NCI-H1436 treated with DMSO at 0.1 percent for 48 hours (cell line): ENCODE data around the gene TMEM72.

Source experiments
- DNase-seq: peaks from one replicate; lab custom pipeline; 2025; lab: John Stamatoyannopoulos, UW

The TMEM72 gene

DNA sequence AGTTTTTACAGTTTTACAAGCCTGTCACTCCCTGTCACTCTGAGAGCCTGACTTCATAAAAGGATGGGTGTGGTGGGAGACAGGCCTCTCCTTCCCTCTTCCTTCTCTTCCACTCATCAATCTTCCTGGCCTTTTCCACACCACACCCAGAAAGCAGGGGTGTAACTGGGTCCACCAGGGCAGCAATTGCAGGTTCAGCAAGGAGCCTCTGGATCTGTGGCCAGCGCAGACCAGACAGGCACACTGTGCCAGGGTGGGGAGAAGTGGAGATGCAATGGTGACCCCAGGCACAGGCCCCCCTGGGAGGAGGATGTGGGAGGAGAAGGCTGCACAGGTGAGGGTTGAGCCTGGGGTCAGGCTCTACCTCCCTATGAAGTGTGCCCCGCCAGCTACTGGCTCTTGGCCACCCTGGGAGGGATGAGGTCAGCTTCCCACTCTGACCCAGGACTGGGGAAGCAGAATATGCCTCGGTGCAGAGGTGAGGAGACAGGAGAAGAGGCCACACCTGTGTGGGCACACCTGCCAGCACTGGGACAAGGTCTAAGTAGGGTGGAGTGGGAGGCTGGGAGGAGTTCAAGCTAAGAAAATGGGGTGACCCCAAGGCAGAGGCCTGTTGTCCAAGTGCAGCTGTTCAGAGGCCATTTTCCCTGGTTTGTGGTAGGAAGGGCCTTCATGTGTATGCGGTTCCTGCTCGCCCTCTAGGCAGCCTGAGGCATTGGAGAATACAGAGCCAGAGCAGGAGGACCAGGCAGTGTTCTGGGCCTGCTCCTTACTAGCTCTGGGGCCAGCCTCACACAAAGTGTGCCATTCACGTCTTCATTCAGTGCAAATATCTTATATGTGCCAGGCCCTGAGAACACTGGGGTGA, 20.2 kb upstream of the TMEM72 start:
- no peak for DNase-seq

DNA sequence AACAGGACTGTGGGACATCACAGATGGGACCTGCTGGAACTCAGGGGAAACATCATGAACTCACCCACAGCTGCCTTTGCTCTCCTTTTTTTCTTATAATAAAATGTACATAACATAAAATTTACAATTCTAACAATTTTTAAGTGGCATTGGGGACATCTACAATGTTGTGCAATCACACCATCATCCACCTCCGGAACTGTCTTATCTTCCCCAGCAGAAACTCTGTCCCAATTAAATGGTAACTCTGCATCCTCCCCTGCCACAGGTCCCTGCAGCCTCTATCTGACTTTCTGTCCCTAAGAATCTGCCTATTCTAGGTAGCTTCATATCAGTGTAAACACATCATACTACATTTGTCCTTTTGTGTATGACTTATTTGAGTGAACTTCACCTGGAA, 19.4 kb upstream of the TMEM72 start:
- no peak for DNase-seq

DNA sequence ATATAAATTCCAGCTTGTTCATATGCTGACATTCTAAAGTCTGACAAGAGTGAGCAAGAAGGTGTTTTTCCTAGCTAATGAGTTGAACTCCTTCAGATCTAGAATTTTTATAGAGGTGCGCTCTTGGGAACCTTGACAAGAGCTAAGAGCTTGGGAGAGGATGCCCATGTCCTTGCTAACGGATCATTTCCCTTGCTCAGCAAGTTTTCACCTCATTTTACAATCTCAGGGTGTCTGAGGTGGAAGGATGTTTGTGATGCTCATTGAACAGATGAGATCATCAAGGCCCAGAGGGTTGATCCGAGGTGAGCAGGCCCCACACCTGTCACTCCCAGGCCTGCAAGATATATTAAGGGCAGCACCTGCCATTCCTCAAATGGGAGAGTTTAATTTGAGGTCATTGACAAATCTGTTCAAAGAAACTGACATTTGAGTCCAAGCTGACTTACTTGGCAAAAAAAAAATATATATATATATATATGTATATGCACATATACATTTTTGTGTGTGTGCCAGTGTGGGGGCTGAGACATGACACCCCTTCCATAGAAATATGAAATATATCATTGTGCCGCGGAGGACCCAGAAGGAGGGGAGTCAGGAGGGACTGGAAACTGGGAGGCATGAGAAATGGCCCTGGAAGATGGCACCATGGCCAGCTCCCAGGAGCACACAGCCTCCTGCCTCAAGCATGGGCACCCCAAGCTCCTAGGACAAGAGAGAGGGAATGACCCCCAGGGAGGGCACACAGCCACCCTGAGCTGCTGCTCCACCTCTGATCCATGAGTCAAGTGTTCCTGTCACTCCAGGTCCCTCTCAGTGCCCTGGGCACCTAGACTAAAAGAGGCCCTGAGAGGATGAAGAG, 17.3 kb upstream of the TMEM72 start:
- DNase-seq: no peak

DNA sequence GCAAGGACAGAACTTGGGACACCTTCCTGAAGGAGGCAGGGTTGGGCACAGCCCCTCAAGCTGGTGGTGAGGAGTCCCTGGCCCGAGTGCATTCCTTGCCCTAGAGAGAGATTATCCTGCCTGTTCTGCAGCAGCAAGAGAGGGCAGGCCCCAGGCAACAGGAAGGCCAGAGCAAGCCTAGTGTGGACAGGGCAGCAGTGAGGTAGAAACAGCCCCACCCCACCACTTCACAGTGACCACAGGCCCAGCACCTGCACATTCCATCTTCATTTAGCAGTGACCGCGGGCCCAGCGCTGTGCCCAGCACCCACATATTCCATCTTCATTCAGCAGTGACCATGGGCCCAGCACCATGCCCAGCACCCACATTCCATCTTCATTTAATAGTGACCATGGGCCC, 16.4 kb upstream of the TMEM72 start:
- DNase-seq: no peak

DNA sequence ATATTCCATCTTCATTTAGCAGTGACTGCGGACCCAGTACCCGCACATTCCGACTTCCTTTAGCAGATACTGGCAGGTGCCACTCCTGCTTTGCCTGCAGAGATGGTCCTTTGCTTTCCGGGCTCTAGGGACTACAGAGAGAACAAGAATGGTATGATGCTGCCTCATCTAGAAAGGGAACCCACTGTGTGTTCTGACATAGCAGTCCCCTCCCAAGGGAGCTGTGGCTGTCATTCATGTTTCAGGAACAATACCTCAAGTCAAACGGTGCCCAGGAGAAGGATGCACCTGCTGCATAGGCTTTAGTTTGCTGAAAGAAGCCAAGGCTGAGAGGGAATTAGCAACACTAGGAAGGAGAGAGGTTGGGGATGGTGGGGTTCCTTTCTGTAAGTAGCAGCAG, 15.9 kb upstream of the TMEM72 start:
- DNase-seq: peak; percentile 68

DNA sequence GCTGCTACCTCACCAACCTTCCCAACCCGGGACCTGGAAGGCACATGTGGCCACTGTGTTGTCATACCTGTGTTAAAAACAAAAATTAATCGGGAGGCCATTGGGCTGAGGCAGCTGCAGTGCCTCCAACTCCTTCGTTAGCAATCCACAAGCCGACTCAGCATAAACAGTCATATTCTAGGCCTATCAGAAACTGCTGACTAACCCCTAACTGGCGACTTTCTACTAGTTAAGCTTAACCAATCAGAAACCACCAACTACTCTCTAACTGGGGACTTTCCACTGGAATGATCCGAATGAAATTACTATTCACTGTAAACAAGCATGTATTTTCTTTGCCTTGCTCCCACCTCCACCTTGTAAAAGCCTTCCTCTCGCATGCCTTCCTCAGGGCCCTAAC, 14.1 kb upstream of the TMEM72 start:
- no peak for DNase-seq

DNA sequence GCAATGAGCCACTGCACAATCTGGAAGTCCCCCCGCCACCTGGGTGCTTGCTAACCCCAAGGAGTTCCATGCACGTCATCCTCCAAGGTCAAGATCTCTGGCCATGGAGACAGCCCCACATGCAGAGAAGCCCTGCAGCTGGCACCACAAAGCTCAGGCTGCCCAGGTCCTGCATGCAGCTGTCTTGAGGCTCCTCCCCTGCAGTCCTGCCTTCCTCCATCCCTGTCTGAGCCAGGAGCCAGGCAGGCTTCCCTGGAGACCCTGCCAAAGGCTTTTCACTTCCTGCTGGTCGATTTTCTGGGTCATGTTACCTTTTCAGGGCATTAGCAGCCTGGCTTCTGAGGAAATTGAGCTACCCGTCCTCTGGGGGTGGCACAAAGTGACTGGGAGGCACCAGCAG, 12.5 kb upstream of the TMEM72 start:
- peak; percentile 54 for DNase-seq

DNA sequence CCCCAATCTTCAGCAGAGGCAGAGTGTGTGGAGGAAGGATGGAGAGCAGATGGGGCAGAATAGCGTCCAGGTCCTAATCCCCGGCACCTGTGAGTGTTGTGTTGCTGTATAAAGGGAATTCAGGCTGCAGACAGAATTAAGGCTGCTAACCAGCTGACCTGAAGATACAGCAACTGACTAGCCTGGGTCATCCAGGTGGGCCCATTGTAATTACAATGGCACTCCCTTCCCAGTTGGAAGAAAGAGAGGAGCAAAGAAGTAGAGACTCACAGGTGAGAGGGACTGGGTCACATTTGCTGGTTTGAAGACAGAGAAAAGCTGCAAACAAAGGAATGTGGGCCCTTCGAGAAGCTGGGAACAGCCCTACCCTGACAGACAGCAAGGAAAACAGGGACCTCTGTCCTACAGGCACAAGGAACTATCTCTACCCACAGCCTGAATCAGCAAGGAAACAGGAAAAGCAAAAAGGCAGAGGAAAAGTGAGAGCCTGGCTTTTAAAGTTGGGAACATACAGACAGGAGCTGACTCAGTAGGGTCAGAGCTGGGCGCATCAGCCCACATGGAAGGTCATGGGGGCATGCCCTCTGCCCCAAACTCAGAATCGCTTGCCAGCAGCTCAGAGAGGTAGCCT, 11.6 kb upstream of the TMEM72 start:
- no peak for DNase-seq

DNA sequence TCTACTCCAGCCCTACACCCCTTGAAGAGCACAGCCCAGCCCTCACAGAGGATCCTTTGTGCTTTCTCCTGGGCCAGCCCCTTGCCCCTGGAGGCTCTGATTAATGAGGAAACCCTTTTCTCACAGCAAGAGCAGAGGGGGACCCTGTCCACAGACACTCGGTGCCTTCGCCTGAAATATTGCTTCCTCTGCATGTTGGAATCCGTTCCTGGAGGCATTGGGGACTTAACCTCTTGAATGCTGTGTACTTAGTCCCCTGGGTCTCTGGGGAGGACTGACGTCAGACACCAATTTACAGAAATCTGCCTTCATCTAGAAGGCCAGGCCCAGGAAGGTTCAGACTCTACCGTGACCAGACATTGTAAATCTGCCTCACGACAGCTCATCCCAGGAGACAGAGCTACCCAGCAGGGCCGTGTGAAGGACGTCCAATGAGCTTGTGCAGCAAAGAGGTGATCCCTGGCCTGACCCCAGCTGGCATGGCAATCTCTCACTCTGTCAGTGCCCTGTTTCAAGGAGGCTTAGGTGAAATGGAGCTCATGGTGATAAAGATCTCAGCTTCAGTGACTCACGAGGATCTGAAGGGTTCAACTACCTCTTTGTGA, 8.1 kb upstream of the TMEM72 start:
- DNase-seq: peak; percentile 78

DNA sequence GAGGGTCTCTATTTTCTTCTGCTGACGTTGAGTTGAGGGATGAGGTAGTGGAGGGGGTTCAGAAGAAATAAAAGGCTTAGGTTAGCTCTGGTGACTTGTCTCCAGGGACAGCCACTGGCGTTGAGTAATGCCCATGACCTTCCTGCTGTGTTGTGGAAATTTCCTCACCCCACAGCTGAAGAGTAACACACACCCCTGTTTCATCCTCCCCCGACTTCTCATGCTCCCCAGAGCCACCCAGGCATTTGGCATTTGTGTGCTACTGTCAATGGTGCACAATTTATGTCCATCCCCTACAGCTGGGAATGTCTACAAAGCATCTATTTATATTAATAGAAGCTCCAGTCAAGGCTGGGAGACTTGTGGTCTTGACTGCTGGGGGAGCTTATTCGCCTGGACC, 4.7 kb upstream of the TMEM72 start:
- DNase-seq: no peak

DNA sequence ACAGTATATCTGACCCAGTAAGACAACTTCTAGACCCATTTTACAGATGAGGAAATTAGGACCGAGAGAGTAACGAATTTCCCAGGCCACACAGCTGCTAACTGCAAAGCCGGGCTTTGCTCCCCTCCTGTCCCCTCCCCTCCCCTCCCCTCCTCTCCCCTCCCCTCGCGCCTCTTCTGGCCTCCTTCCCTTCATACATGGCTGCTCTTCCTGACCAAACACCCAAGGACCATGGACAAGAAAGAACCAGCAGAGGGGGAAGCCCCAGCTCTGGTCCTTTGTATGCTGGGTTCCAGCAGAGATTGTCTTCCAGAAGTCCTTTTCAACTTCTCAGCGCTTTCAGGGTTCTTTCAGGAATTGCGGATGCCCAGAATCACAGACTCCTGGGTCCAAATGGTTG, 3.6 kb upstream of the TMEM72 start:
- DNase-seq: no peak

DNA sequence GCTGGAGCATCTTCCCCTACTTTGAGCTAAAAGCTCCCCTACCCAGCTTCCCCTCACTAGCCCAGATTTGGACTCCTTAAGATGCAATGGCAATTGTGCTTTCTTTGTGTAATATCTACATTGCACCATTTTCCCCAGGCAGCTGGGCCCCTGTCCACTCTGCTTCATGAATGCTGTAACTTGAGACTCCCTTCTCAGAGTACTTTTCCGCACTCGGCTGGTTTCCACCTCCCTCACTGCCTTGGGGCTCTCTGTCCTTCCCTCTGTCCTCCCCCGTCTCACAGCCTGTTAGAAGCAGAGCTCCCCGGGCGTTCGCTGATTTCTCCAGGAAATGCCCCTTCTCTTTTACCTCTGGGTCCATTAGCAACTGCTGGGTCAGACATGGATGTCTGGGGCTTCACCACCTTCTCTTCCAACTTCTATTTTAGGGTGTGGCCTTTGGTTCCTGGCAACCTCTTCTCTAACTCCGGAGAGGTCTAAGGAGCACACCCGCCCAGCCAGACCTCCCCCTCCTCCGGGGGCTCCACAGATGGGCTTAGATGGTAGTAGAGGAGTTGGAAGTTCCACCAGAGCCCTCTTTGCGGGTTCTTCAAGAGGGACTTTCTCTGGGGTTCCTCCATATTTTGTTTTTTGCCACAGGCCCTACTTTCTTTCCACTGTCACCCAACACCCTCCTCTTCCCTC, 2.9 kb upstream of the TMEM72 start:
- DNase-seq: peak; percentile 22

DNA sequence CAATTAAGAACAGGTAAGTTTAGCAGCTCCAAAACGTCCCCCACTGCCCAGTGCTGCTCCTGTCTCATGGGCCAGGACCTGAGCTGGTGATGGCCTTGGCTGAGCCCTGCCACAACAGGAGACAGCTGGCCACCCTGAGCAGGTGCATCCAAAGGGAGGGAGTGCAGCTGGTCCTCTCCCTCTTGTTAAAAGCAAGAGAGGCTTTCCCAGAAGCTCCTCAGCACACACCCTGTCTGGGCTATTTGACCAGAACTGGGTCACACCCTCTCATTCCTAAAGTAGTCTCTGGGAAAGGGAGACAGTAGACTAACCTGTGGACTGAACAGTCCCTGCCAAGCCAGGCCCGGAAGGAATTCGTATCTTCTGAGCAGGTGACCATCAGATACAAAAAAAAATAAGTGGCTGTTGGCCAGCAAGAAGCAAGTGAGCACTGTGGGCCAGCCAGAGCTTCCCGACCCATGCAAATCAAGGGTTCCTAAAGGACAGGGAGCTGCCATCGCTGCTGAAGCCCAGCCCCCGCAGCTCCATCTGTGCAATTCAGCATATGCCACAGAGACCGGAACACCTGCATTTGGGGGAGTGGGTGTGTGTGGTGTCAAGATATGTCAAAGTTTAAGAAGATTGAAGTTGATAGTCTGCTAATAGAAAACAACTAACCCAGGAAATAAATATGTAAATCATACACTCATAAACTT, 2.1 kb upstream of the TMEM72 start:
- no peak for DNase-seq

DNA sequence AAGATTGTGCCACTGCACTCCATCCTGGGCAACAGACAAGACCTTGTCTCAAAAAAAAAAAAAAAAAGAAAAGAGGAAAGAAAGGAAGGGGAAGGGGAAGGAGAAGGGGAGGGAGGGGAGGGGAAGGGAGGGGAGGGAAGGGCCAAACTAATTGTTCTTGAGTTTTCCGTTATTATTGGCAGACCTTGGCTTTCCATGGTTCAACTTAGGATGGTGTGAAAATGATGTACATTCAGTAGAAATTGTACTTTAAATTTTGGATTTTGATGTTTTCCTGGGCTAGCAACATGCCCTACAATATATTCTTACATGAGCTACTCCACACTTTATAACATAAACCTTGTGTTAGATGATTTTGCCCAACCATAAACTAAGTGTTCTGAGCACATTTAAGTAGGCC, 1.2 kb upstream of the TMEM72 start:
- DNase-seq: no peak

DNA sequence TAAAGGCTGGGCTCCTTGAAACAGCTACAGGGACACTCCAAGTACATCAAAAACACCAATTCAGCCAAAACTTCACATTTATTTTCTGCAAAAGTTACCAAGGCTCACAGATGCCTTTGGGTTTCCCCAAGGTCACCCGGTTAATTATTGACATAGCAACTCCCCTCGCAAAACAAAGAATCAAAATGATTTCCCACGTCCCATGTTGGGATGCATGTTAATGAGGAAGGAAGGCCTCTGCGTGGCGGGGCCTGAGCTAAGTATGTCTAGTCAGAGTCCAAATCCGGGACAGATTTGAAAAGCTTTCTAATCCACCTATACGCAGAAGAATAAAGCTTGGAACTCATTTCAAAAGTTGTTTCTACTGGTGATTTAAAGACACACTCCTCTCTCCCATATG, 535 bp upstream of the TMEM72 start:
- DNase-seq: no peak

DNA sequence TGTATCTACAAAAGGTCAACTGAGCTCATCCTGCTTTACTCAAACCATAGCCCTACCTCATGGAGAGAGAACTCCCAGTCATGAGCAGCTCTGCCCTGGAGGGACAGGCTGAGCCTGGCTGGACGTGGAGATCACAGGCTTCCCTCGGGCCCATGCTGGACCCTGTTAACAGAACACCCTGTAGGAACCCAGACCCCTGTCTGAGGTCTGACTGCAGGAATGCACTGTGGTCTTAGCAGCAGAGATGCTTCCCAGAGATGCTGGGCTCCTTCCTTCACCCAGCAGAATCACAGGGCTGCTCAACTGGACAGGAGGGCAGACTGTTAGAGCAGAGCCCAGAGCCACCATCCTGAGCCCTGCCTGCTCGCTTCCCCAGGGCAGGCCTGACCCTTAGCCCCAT, 814 bp downstream of the TMEM72 start:
- DNase-seq: no peak

DNA sequence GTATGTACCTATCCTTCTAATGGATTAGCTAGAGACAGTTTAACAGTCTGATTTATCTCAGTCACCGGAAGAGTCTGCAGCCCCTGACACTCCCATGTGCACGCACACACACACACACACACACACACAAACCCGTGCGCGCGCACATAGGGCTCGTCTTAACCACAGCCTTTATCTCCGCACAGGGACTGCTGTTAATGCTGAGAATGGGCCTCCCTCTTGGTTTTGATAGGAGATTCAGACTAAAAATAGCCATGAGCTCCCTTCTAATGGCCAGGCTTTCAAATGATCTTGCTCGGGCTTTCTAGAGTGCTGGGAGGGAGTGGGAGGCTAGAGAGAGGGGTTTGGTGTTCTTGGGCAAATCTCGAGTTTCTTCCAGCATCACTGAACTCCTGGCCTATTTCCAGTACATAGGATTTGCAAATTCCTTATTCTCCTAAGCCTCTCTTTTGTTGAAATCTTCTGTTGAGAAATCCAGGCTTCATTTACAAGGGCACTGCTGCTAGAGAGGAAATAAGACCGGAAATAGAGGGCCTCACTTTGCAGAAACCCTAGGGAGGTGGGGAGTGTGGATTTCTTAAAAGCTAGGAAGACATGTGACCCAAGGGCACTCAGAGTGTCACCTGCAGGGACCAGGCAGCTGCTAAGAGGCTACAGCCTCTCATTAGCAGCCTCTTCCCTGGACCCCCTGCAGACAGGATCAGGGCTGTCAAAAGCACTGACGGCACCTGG, 2.4 kb downstream of the TMEM72 start:
- no peak for DNase-seq

DNA sequence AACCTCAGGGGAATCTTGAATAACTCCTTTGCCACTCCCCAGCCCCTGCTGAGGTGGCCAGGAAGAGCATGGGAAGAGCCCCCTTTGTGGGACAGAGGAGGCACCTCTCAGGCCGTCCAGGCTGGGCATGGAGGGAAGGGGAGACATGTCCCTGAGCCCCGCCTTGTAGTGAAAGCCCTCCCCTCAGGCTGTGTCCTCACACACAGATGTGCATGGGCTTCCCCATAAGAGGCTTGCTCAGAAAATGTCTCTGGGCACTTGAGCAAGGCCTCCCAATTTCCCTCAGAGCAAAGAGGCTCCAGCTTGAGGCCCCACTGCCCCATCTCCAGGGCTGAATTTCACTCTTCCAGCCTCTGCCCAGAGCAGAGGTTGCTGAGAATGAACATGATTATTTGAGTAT, 3.8 kb downstream of the TMEM72 start:
- no peak for DNase-seq

DNA sequence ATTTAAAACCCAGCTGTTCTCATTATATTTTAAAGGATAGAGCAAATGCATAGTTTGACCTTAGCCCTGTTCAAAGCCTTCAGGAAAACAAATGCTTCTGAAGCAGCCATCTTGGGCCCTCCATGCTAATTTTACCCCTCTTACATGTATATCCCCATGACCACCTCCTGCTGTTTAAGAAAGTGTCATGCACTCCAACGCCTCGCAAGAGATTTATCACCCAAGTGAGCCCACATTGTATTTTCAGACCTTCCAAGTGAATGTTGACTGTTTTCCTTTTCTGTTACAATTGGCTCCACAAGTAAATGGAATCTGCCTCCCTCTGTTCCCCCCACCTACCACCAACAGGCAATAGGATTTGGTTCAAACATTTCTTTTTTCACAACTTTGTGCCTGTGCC, 5.3 kb downstream of the TMEM72 start:
- DNase-seq: no peak

DNA sequence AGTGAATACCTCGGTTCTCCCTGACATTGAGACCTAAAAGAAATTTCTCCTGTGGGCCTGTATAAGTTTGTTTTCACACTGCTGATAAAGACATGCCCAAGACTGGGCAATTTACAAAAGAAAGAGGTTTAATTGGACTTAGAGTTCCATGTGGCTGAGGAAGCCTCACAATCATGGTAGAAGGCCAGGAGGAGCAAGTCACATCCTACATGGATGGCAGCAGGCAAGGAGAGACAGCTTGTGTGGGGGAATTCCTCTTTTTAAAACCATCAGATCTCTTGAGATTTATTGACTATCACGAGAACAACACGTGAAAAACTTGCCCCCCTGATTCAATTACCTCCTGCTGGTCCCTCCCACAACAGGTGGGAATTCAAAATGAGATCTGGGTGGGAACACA, 6.7 kb downstream of the TMEM72 start:
- DNase-seq: no peak

DNA sequence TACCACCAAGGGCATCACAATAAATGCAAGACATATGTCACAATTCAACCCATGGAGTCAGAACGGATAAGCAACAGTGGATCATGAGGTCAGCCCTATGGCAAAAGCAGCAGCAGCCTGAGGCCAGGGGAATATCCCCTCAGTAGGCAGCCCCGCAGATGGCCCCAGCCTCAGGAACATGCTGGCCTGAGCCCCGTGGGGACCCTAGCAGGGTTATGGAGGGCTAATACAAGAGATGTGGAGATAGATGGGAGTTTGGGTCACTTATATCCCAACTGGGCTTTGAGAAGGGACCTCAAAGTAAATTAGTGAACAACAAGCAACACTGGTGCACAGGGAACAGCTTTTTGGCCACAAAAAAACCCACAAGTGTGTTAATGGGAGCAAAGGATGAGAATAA, 9.1 kb downstream of the TMEM72 start:
- no peak for DNase-seq
